Epithelial cell of esophagus (primary cell): Measurements from ENCODE around the gene DMRTA2.

Source experiments
- DNase-seq: peaks from one replicate; pipeline ENCODE4 v3.0.0; 2010; ENCODE audit warnings: low read depth
- H3K4me3 ChIP-seq: 2 replicates; pipeline ENCODE4 v1.5.1; 2011; ENCODE audit warnings: mild to moderate bottlenecking, low read length, control low read depth
- CTCF ChIP-seq: IDR thresholded peaks from 2 replicates; pipeline ENCODE4 v1.5.1; 2011; ENCODE audit warnings: low read depth, mild to moderate bottlenecking, low read length, control low read depth, inconsistent platforms; ENCODE audit not compliant: insufficient read depth; ENCODE audit errors: missing control alignments

Gene DMRTA2

GRCh38 chr1:50450861-50451653 lies 27.8 kb upstream of the DMRTA2 start:
- no peak for DNase-seq
- TF ChIP-seq CTCF: no peak
- H3K4me3 ChIP-seq: no peak overlapping the region

GRCh38 chr1:50447961-50448360 lies 24.7 kb upstream of the DMRTA2 start:
- TF ChIP-seq CTCF: no peak
- DNase-seq: no peak
- H3K4me3 ChIP-seq: no peak overlapping the region

DNA sequence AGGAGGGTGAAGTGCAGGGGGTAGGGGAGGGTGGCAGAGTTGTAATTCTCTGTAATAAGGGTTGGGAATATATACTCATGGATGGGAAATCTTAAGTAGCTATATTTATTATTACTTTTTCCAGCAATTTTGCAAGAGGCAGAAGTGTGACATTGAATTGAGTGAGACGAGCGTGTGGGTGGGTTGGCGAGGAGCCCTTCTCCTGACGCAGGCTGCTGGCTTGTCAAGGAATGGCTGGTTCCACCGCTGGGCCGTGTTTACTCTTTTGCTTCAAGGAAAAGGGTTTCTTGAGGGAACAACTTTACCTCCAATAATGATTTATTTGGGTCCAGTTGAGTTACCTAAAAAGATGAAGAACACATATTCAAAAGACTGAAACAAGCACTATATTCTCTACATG lies 17.9 kb upstream of the DMRTA2 start:
- H3K4me3 ChIP-seq: no peak overlapping the region
- TF ChIP-seq CTCF: no peak
- DNase-seq: no peak

DNA sequence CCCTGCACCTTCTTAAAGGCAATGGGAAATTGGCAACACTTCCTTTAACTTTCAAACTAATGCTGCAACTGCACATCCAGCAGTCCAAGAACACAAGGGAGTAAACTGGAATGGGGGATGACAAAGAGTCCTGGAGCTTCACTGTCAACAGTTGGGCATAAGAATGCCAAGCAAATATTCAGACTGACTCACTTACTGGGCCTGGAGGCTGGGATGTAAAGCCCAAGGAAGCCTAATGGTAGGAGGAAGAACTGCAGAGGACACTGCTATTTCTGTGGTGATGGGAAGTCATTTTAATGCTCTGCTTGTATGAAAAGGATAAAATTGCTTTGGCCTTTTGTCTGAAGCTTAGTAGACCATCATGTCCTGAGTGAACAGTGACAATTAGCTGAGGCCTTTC lies 15.7 kb upstream of the DMRTA2 start:
- peak; percentile 58 for DNase-seq
- peak; percentile 34 for TF ChIP-seq CTCF

DNA sequence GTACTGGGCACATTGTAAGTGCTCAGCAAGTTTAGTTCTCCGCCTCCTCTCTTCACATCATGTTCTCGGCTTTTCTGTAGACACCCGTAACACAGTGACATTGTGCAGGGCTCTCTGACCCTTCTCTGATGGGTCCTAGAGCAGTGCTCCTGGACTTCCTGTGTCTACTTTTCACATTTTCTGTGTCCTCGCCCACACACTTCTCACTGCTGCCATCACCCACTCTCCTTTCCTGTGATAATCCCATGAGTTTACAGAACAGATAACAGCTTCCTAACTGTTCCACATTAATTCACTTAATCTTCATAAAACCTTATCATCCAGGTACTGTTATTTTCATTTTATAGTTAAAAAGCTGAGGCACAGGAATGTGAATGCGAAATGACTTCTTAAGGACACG lies 13.2 kb upstream of the DMRTA2 start:
- no peak for TF ChIP-seq CTCF
- DNase-seq: no peak
- no peak overlapping the region for H3K4me3 ChIP-seq

More for the DNA sequence above, 15.7 kb upstream of the DMRTA2 start:
- no peak overlapping the region for H3K4me3 ChIP-seq

- H3K4me3 ChIP-seq: peak overlapping the region; percentile 36
- no peak for TF ChIP-seq CTCF
- DNase-seq: peak; percentile 52
These were observed 6.8 kb upstream of the DMRTA2 start for GRCh38 chr1:50430010-50430405.
